ENCODE measurements around the gene RHEX.
A peak's percentile ranks its signal among the peaks of the same experiment; 100 is the strongest.

RHEX gene

GRCh38 chr1:206111271-206111927, 58.4 kb downstream of the RHEX start:
- H3K4me3 Mint-ChIP-seq = no peak overlapping the region
- peaks cover 22 to 53% of the 10 kb centered on the region in 2 donors for H3K27me3 Mint-ChIP-seq
- DNase-seq = no peak
- H3K36me3 Mint-ChIP-seq (ENCODE audit: insufficient read depth) = no peaks in the 10 kb centered on the region
- no peak for ATAC-seq (replicated peaks)
- H3K27ac Mint-ChIP-seq = no peak overlapping the region
- H3K4me1 Mint-ChIP-seq (ENCODE audit: low read depth in 2 of 2) = peaks cover 0 to 5% of the 10 kb centered on the region in 2 donors
- H3K9me3 Mint-ChIP-seq = no peaks in the 10 kb centered on the region

- DNase-seq = no peak
- H3K27me3 Mint-ChIP-seq = peaks cover 33 to 67% of the 10 kb centered on the region in 2 donors
- H3K9me3 Mint-ChIP-seq = no peaks in the 10 kb centered on the region
- H3K36me3 Mint-ChIP-seq (ENCODE audit: insufficient read depth) = no peaks in the 10 kb centered on the region
- H3K27ac Mint-ChIP-seq = no peak overlapping the region
- peaks cover 2 to 4% of the 10 kb centered on the region in 2 donors for H3K4me1 Mint-ChIP-seq (ENCODE audit: low read depth in 2 of 2)
- no peak overlapping the region for H3K4me3 Mint-ChIP-seq
- ATAC-seq (replicated peaks) = no peak
Observed at GRCh38 chr1:206112600-206113301, 59.8 kb downstream of the RHEX start.

GRCh38 chr1:206114692-206115640, 62.0 kb downstream of the RHEX start:
- Mint-ChIP-seq H3K27me3 (peaks cover 44 to 75% of the 10 kb centered on the region in 2 donors), H3K9me3 (no peaks in the 10 kb centered on the region)

GRCh38 chr1:206115791-206116190, 62.8 kb downstream of the RHEX start:
- ATAC-seq (replicated peaks) (no peak), DNase-seq (no peak)
- Mint-ChIP-seq H3K4me1 (ENCODE audit: low read depth in 2 of 2) (peaks cover 2 to 4% of the 10 kb centered on the region in 2 donors), H3K4me3 (no peak overlapping the region), H3K9me3 (no peaks in the 10 kb centered on the region), H3K27me3 (peaks cover 44 to 81% of the 10 kb centered on the region in 2 donors), H3K36me3 (ENCODE audit: insufficient read depth) (no peaks in the 10 kb centered on the region), H3K27ac (no peak overlapping the region)

More at GRCh38 chr1:206114692-206115640, 62.0 kb downstream of the RHEX start:
- Mint-ChIP-seq H3K4me1 (ENCODE audit: low read depth in 2 of 2) (peaks cover 2 to 4% of the 10 kb centered on the region in 2 donors), H3K27ac (no peak overlapping the region), H3K36me3 (ENCODE audit: insufficient read depth) (no peaks in the 10 kb centered on the region), H3K4me3 (no peak overlapping the region)
- ATAC-seq (replicated peaks) (no peak), DNase-seq (no peak)

GRCh38 chr1:206116191-206116872, 63.4 kb downstream of the RHEX start:
- ATAC-seq (replicated peaks) = no peak
- DNase-seq = no peak
- peaks cover 44 to 85% of the 10 kb centered on the region in 2 donors for H3K27me3 Mint-ChIP-seq
- no peaks in the 10 kb centered on the region for H3K36me3 Mint-ChIP-seq (ENCODE audit: insufficient read depth)
- H3K27ac Mint-ChIP-seq = no peak overlapping the region
- peak overlapping the region in 1 of 2 donors; percentile 70 for H3K4me3 Mint-ChIP-seq
- H3K9me3 Mint-ChIP-seq = no peaks in the 10 kb centered on the region
- peaks cover 2 to 4% of the 10 kb centered on the region in 2 donors for H3K4me1 Mint-ChIP-seq (ENCODE audit: low read depth in 2 of 2)

- H3K27ac Mint-ChIP-seq = no peak overlapping the region
- peak overlapping the region in 1 of 2 donors; percentile 70 for H3K4me3 Mint-ChIP-seq
- ATAC-seq (replicated peaks) = no peak
Observed at GRCh38 chr1:206116873-206117150, 63.8 kb downstream of the RHEX start.

GRCh38 chr1:206117151-206117948, 64.4 kb downstream of the RHEX start, which contains the start of gene AVPR1B:
AVPR1B (minus strand) TSS chr1:206117388; CDS start chr1:206116890, 498 bp downstream.
- DNase-seq = no peak
- Mint-ChIP-seq H3K9me3 (peaks cover 0 to 6% of the 10 kb centered on the region in 2 donors), H3K27me3 (peaks cover 44 to 92% of the 10 kb centered on the region in 2 donors), H3K36me3 (ENCODE audit: insufficient read depth) (no peaks in the 10 kb centered on the region), H3K4me1 (ENCODE audit: low read depth in 2 of 2) (peaks cover 2 to 4% of the 10 kb centered on the region in 2 donors), H3K27ac (no peak within 1 kb of the TSS), H3K4me3 (peak within 1 kb of the TSS in 1 of 2 donors; percentile 70)
- ATAC-seq (replicated peaks) = peak; percentile 24

More at GRCh38 chr1:206116873-206117150, 63.8 kb downstream of the RHEX start:
- DNase-seq = no peak
- peaks cover 0 to under 1% of the 10 kb centered on the region in 2 donors for H3K9me3 Mint-ChIP-seq
- H3K27me3 Mint-ChIP-seq = peaks cover 44 to 89% of the 10 kb centered on the region in 2 donors
- no peaks in the 10 kb centered on the region for H3K36me3 Mint-ChIP-seq (ENCODE audit: insufficient read depth)
- peaks cover 2 to 4% of the 10 kb centered on the region in 2 donors for H3K4me1 Mint-ChIP-seq (ENCODE audit: low read depth in 2 of 2)

GRCh38 chr1:206120406-206120805, 67.4 kb downstream of the RHEX start:
- Mint-ChIP-seq H3K27ac (no peak overlapping the region), H3K9me3 (peaks cover 0 to 6% of the 10 kb centered on the region in 2 donors), H3K36me3 (ENCODE audit: insufficient read depth) (no peaks in the 10 kb centered on the region), H3K4me1 (ENCODE audit: low read depth in 2 of 2) (peaks cover 2 to 4% of the 10 kb centered on the region in 2 donors), H3K27me3 (peaks cover 48 to 78% of the 10 kb centered on the region in 2 donors), H3K4me3 (no peak overlapping the region)
- DNase-seq (no peak), ATAC-seq (replicated peaks) (no peak)

- Mint-ChIP-seq H3K4me3 (no peak overlapping the region), H3K4me1 (ENCODE audit: low read depth in 2 of 2) (peaks cover 2 to 4% of the 10 kb centered on the region in 2 donors), H3K27me3 (peaks cover 47 to 78% of the 10 kb centered on the region in 2 donors), H3K9me3 (peaks cover 0 to 6% of the 10 kb centered on the region in 2 donors), H3K27ac (no peak overlapping the region), H3K36me3 (ENCODE audit: insufficient read depth) (no peaks in the 10 kb centered on the region)
- DNase-seq (no peak), ATAC-seq (replicated peaks) (no peak)
Observed at GRCh38 chr1:206121269-206121668, 68.3 kb downstream of the RHEX start.

GRCh38 chr1:206122686-206123085, 69.7 kb downstream of the RHEX start:
- no peaks in the 10 kb centered on the region for H3K4me1 Mint-ChIP-seq (ENCODE audit: low read depth in 2 of 2)
- peaks cover 0 to 6% of the 10 kb centered on the region in 2 donors for H3K9me3 Mint-ChIP-seq
- ATAC-seq (replicated peaks) (no peak), DNase-seq (no peak)
- no peak overlapping the region for H3K4me3 Mint-ChIP-seq
- no peak overlapping the region for H3K27ac Mint-ChIP-seq
- peaks cover 45 to 78% of the 10 kb centered on the region in 2 donors for H3K27me3 Mint-ChIP-seq
- no peaks in the 10 kb centered on the region for H3K36me3 Mint-ChIP-seq (ENCODE audit: insufficient read depth)

- no peak for DNase-seq
- Mint-ChIP-seq H3K9me3 (peaks cover 0 to 6% of the 10 kb centered on the region in 2 donors), H3K4me1 (ENCODE audit: low read depth in 2 of 2) (no peaks in the 10 kb centered on the region), H3K27ac (no peak overlapping the region), H3K27me3 (peaks cover 41 to 74% of the 10 kb centered on the region in 2 donors), H3K4me3 (no peak overlapping the region), H3K36me3 (ENCODE audit: insufficient read depth) (no peaks in the 10 kb centered on the region)
- ATAC-seq (replicated peaks) = no peak
Observed at GRCh38 chr1:206125346-206125745, 72.4 kb downstream of the RHEX start.

- H3K27me3 Mint-ChIP-seq = peaks cover 47 to 62% of the 10 kb centered on the region in 2 donors
- H3K9me3 Mint-ChIP-seq = no peaks in the 10 kb centered on the region
- H3K4me3 Mint-ChIP-seq = no peak overlapping the region
- H3K4me1 Mint-ChIP-seq (ENCODE audit: low read depth in 2 of 2) = no peaks in the 10 kb centered on the region
- DNase-seq = no peak
- no peak for ATAC-seq (replicated peaks)
- H3K36me3 Mint-ChIP-seq (ENCODE audit: insufficient read depth) = no peaks in the 10 kb centered on the region
- no peak overlapping the region for H3K27ac Mint-ChIP-seq
Observed at GRCh38 chr1:206127336-206127735, 74.4 kb downstream of the RHEX start.
